ENCODE measurements around the gene ANAPC2. TPM values are rescaled to one million over a fixed set of nuclear protein-coding genes. Genes with fewer than 3 reads are reported as not detected.
A peak's percentile ranks its signal among the peaks of the same experiment; 100 is the strongest.

The ANAPC2 gene
- polyA plus RNA-seq, 3 donors = 35.5 to 56.7 (median 49.2) TPM

DNA sequence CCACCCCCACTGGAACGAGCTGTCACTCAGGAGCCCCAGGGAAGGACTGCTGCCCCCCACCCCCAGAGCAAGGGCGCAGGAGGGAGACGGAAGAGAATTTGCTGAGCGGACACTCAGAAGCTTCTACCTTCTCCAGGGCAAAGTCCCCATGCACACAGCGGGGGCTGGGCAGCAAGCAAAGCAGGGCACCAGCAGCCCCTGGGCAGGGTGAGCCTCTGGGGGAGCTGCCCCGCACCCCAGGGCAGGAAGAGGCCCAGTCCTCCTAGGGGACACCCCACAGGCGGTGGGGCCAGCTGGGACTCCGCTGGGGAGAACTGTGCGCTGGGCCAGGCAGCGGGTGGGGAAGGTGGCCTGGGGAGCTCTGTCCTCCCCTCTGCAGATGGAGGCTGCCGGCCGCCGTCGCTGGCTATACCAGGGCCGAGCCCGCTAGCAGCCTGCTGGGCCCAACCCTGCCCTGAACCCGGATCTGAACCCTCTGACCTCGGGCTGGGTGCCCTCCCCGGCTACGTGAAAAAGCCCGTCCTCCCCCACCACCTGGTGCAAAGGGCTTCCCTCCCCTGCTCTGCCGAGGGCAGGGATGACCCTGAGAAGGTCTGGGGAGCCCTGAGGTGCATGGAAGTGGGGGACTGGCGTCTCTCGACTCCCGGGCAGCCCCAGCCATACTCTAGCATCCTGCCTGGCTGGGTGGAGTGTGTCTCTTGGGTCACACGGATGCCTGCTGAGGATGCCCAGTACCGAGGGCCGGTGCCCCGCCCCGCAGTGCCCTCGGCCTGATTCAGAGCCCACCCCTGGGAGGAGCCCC lies 41.7 kb upstream of the ANAPC2 start:
- DNase-seq (ENCODE audit: extremely low read depth in 1 of 11, low read depth in 9 of 11, low spot score in 4 of 11) = no peak

DNA sequence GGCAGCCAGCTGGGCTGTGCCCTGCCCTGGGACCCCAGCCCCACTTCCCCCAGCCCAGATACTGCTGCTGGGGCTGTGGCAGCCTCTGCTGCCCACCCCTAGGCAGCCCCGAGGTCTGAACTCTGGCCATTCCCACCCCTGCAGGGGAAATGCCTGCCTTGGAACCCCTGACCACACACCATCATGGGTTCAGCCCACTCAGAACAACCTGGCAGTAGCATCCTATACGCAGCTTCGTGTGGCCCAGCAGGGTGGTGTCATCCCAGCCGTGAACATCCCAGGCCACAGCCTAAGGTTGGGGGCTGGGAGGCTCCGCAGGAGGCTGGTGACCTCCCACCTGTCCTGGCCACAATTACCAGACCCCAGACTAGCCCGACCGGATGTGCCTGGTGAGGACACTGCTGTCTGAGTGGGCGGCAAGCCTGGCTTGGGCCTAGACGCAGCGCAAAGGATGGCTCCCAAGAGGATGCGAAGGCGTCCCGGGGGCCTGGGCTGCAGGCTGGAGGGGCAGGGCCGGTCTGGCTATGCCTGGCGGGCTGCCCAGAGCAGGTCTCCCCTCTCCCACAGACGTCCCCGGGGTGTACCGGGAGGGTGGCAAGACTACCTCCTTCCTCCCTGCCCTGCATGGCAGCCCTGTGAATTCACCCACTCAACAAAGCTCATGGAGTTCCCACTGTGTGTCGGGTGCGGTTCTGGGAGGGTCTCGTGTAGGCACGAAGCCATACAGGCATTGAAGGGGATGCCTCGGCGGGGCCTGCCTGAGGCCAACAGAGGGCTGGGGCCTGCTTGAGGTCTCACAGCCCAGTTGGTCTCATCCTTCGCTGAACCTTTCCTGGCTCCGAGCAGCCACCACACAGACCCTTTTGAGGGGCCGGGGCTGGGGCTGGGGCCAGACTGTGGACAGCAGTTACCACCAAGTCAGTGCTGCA lies 40.9 kb upstream of the ANAPC2 start:
- no peak for DNase-seq (ENCODE audit: extremely low read depth in 1 of 11, low read depth in 9 of 11, low spot score in 4 of 11)

DNA sequence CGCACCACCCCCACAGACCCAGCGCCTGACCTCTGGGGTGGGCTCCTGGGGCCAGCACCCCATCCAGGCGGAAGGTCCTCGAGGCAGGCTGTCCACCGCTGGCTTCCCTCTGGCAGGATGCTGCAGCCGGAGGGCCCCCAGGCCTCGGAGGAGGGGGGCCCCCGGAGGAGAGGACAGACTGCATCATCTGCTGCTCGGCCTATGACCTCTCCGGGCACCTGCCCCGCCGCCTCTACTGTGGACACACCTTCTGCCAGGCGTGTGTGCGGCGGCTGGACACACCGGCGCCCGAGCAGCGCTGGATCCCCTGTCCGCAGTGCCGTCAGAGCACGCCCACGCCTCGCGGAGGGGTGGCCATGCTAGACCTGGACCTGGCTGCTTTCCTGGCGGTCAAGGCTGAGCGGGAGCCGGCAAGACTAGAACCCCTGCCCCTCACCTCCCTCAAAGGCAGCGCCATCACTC lies 40.2 kb upstream of the ANAPC2 start:
- DNase-seq (ENCODE audit: extremely low read depth in 1 of 11, low read depth in 9 of 11, low spot score in 4 of 11) = no peak

GRCh38 chr9:137227853-137228505 lies 39.6 kb upstream of the ANAPC2 start:
- no peak for DNase-seq (ENCODE audit: extremely low read depth in 1 of 11, low read depth in 9 of 11, low spot score in 4 of 11)

DNA sequence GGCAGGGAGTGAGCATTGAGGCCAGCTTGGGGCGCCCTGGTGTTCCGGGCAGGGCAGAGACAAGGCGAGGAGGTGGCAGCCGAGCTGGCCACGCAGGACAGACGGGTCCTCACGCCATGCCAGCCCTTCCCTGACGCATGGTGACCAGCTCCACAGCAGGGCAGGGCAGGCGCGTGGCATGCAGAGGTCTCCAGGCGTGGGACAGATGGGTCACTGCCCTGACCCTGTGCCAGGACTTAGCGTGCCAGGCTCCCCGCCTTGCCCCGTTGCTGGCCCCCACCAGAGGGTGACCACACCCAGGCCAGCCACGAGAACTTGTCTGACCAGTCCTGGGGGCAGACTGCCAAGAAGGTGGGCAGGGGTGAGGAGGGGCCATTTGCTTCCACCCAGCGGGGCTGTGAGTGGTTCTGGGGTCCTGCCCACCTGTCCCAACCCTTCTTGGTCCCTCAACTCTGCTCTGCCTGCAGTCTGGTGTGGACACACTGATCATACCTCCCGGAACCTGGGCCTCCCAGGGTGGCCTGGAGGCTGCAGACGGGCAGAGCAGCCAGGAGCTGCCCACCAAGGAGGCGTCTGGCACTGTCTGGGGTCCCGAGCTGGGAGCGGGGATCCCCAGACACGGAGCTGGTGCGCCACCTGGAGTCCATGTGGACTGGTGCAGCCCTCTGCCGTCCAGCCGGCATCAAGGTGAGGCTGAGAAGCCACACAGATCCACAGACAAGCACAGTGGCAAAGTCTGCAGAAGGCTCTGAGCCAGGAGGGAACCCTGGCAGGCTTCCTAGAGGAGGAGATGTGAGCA lies 38.9 kb upstream of the ANAPC2 start, which contains the start of gene RNF224:
RNF224 (plus strand) TSS at position 449 of the 799 bp plus-strand sequence. CDS start 834 bp downstream, outside the sequence.
- peak in 8 of 11 donors; percentile 56 to 76 (median 64) for DNase-seq (ENCODE audit: extremely low read depth in 1 of 11, low read depth in 9 of 11, low spot score in 4 of 11)

- DNase-seq (ENCODE audit: extremely low read depth in 1 of 11, low read depth in 9 of 11, low spot score in 4 of 11) = no peak
Measured at GRCh38 chr9:137226338-137227053, 38.1 kb upstream of the ANAPC2 start.

- DNase-seq (ENCODE audit: extremely low read depth in 1 of 11, low read depth in 9 of 11, low spot score in 4 of 11) = no peak
Measured at GRCh38 chr9:137225699-137226331, 37.5 kb upstream of the ANAPC2 start.

DNA sequence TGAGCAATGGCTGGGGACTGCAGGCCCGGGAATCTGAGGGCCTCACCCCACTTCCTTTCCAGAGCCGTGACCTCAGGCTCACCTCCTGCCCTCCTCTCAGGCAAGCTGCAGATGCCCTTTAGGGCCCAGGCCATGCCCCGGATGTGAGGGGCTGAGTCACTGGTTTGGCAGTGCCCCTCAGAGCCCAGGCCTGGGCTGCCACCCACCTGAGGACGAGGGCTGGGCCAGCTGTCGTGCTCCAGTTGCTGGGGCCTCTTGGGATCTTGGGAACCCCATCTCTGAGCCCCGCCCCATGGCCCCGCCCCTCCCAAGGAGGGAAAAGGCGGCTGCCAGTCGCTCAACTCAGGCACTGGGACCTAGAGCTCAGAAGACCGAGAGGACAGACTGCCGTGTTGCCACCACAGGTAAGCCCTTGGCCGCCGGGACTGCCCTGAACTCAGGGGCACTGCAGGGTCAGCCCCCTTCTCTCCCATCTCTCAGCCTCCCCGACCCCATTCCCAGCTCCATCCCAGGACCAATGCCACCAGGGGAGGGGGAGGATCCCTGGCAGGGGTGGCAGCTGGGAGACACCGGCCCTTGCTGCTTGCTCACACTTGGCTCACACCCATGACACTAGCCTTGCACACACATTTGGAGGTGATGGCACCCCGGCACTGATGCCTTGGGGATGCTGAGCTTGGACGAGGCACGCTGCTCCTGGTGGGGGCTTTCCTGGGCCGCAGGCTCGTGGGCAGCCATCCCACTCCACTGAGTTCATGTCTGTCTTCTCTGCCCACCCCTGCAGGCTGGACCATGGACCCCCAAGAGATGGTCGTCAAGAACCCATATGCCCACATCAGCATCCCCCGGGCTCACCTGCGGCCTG lies 36.7 kb upstream of the ANAPC2 start, which contains the start of gene CYSRT1:
CYSRT1 (plus strand) TSS at position 345 of the 865 bp plus-strand sequence; CDS start at position 793, 448 bp downstream.
- DNase-seq (ENCODE audit: extremely low read depth in 1 of 11, low read depth in 9 of 11, low spot score in 4 of 11) = no peak

DNA sequence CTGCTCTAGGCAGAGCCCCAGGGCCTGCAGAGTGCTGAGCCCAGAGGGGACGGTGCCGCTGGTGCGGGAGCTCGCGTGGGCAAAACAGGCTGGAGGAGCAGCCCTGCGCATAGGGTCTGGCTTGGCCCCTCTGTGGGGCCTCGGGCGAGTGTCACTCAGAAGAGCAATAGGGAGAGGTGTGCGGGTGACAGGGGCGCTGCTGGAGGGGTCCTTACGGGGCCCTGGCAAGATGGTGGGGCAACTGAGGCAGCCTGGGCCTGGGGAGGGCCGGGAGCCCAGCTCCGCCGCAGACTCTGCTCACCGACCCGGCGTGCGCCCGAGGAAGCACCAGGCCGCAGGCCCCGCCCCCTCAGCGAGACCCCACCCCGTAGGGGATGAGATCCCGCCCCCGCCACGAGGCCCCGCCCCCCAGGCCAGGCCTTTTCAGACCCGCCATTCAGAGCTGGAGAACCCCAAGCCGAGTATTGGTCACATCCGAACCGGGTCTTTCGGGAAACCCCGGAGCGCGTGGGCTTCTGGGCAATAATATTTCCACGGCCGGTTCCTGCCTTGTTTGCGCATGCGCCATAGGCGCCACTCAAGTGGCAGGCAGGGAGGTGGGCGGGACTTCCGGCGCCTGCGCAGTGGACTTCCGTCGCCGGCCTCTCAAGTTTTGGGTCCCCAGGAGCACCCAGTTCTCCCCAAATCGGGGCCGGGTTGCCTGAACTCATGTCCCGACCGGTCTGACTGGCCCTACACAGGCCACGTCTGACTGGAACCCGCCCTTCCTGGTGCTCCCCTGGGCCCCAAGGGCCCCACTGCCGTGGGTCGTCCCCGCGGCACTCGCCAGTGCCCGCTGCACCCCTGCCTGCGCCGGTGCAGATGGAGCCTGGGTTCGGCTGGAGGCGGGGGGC lies 35.0 kb upstream of the ANAPC2 start:
- DNase-seq (ENCODE audit: extremely low read depth in 1 of 11, low read depth in 9 of 11, low spot score in 4 of 11) = peak; percentile 87 to 97 (median 94)

GRCh38 chr9:137222190-137223077 lies 34.1 kb upstream of the ANAPC2 start, which contains the start of gene RNF208:
RNF208 (minus strand) TSS chr9:137222240; CDS start chr9:137221212, 1,028 bp downstream.
- DNase-seq (ENCODE audit: extremely low read depth in 1 of 11, low read depth in 9 of 11, low spot score in 4 of 11) = no peak

GRCh38 chr9:137221506-137222111 lies 33.2 kb upstream of the ANAPC2 start:
- no peak for DNase-seq (ENCODE audit: extremely low read depth in 1 of 11, low read depth in 9 of 11, low spot score in 4 of 11)

DNA sequence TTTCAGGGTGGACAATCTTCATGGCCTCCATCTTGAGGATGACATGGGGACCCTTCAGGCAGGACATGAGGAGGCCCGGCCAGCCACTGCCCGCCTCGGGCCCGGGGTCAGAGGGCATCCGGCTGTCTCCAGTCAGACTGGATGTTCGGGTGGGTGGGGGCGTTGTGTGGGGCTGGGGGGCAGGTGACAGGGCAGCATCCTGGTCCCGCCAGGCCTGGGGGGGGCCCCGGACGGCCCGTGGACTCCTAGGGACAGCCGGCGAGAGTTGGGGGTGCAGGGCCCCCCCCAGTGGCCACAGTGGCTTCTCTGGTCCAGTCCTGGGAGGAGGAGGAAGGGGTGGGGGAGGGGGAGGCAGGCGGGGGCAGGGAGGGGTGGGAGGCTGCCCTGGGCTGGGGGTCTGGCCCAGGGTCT lies 32.7 kb upstream of the ANAPC2 start:
- no peak for DNase-seq (ENCODE audit: extremely low read depth in 1 of 11, low read depth in 9 of 11, low spot score in 4 of 11)

DNA sequence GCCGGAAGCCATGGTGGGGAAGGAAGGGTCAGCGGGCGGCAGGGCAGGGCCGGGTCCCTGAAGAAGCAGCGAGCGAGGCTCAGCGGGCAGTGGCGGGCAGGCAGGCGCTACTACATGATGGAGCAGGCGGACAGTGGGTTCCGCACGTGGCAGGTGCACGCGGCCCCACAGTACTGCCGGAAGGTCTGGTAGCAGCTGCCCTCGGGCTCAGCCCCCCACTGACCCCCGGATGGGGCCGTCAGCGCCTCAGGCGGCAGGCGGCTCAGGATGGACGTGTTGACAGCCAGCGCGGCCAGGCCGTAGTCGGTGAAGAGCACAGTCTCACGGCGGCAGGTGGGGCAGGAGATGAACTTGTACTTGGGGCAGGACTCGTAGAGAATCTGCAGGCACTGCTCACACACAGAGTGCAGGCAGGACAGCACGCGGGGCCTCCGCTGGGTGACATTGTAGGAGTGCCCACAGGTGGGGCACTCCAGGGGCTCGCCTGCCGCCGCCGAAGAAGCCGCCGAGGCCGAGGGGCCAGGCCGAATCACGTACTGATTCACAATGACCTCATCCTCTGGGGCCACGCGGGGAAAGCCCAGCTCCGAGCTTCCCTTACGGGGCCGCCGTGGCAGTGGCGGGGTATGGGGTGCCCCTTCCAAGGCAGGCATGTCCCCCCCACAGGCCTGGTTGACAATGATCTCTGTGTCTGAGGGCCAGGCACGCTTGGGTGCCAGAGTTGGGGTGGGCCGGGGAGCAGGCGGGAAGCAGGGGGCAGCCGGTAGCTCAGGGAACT lies 32.1 kb upstream of the ANAPC2 start:
- no peak for DNase-seq (ENCODE audit: extremely low read depth in 1 of 11, low read depth in 9 of 11, low spot score in 4 of 11)
